Renal cortical epithelial cell (primary cell): ENCODE data around the gene RNF10. TPM values are rescaled to one million over a fixed set of nuclear protein-coding genes. Genes with fewer than 3 reads are reported as not detected.
A peak's percentile ranks its signal among the peaks of the same experiment; 100 is the strongest.
"Not testable (repeated sequence)": the region's sequence is repeated elsewhere in the genome, so short reads cannot be mapped to it uniquely, and the experiment has no call there.

Experiments used
- DNase-seq: peaks from one replicate; pipeline ENCODE4 v3.0.0-alpha.2; 2011; ENCODE audit warnings: low read depth
- total RNA-seq: library from RNA; depleted of rRNA; stranded (reverse); fragments of >200 nt; gene quantifications from 2 replicates; pipeline ENCODE4 v1.2.3, GENCODE V29; 2014

The RNF10 gene
- total RNA-seq = 84.7 and 491 TPM in 2 replicates

- peak; percentile 80 for DNase-seq
These were observed at the start of gene RNF10 for GRCh38 chr12:120534203-120534702. Gene RNF10, plus strand, starts transcription at chr12:120534356. Its CDS starts 456 bp downstream, at chr12:120534812.

- no peak for DNase-seq
These were observed 47.9 kb upstream of the RNF10 start for GRCh38 chr12:120485961-120486881.

DNA sequence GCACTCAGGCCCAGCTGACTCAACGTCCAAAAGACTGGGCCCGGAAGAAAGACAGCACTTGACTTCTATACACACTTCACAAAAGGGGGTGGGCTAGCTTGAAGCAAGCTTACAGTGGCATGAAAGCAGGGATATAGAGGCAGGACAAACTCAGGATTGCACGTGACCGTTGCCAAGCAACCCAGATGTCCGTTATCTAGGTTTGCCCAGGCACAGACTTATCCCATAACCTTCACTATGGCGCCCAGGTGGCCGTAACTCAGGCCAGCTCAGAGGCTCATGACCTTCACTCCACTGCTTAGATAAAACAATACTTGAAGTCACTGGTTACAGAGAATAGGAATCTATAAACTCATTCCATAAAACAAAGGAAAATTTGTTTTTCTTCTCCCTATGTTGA, 46.6 kb upstream of the RNF10 start:
- DNase-seq = not testable (repeated sequence)

DNA sequence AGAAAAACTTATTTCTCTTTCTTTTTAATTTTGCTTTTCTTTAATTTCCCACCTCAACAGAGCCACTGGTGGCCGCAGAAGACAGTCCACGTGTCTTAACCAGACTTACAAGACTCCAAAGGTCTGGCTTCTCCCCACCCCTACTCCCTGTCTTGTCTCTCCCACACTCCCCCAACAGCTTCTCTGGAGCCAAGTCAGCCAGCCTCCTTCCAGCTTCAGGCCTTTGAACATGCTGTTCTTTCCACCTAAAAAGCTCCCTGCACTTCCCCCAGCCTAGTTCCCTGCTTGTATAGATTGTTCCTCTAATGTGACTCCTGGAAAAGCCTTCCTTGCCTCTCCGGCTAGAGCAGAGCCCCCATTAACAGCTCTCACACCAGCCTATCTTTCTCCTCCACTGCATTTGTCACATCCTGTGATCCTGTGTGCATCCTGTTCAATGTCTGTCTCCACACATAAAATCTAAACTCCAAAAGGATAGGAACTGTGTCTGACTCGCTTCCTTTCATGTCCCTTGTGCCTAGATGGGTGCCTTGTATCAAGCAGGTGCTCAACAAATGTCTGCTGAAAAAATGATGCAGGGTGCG, 46.0 kb upstream of the RNF10 start:
- DNase-seq = no peak

- no peak for DNase-seq
These were observed 45.1 kb upstream of the RNF10 start for GRCh38 chr12:120489018-120489417.

GRCh38 chr12:120490325-120490724, 43.8 kb upstream of the RNF10 start:
- no peak for DNase-seq

DNA sequence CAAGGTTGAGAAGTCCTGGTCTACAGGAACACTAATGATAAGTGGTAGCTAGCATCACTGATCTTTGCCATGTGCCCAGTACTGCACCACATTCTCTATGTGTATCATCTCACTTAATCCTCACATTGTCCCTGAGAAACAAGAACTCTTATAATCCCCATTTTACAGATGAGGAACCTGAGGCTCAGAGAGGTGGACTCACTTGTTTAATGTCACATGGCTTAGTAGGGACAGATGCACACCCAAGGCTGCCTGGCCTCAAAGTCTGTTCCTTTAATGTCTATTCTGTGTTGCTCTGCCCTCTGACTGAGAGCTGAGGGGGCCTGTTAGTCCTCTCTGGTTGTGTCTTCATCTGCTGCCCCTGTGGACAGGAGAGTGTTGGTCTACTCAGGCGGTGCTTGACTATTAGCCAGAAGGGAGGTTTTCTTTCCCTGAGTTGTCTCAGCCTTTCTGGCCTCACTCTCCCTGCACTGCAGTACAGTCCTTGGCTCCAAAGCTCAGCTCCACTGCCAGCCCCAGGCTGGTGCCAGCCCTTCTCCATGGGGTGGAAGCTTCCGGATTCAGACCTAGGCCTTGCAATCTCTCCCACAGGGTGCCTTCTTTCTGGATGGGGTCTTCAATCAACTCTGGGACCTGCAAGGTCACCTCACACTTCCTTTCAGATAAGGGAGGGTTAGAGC, 43.2 kb upstream of the RNF10 start:
- no peak for DNase-seq

DNA sequence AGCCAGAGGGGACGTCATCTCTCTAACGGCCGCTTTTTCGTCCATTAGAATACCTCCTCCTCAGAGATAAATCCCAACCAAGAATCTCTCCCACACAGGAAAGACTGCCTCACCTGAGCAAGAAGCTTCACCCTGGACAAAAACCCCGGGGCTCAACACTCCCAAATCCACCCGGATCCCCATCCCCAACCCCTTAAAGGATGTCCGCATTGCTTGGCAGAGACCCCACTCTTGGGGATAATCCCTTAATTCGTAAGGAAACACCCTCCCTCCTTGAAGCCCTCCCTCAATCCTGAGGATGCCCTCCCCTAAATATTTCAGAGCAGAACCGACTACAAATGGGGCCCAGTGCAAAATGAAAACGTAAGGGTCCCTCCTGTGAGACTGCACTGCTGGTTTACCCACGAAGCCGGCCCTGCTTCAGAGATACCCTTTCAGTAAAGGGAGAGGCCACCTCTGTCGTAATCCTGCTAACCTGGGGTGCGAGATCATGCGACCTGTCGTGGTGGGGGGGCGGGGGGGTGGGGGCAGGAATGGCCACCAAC, 38.9 kb upstream of the RNF10 start:
- DNase-seq = no peak

DNA sequence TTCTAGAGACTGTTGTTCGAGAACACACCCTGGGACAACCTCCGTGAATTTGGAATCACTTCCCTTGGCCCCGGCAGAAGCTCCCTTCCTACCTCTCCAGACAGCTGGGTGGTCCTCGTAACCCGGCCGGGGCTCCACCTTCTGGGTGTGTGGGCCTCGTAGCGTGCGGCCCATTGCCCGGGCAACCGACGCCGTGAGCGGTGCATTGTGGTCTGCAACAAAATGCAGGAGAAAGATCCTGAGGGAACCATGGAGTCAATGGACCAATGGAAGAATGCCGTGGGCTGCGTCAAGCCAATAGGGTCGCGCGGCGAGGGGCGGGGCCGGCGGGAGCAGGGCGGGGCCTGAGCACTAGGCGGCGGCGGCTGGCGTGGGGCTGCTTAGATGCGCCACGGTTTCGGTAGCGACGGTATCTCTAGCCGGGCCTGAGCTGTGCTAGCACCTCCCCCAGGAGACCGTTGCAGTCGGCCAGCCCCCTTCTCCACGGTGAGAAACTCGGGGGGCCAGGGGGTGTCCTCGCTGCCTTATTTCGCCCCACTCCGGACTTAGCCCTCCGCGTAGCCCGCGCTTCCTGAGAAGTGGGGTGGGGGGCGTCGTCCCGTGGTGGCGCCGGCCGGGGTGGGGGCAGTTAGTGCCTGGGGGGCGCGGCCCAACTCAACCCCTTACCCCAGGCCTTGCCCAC, 38.3 kb upstream of the RNF10 start, which contains the start of gene DYNLL1:
TSS of gene DYNLL1 (plus strand) at position 383 of the 682 bp plus-strand sequence. CDS start 309 bp downstream, outside the sequence.
- peak; percentile 87 for DNase-seq

GRCh38 chr12:120496413-120497340, 37.5 kb upstream of the RNF10 start:
- DNase-seq = peak; percentile 22

GRCh38 chr12:120497524-120498150, 36.5 kb upstream of the RNF10 start:
- DNase-seq = no peak

DNA sequence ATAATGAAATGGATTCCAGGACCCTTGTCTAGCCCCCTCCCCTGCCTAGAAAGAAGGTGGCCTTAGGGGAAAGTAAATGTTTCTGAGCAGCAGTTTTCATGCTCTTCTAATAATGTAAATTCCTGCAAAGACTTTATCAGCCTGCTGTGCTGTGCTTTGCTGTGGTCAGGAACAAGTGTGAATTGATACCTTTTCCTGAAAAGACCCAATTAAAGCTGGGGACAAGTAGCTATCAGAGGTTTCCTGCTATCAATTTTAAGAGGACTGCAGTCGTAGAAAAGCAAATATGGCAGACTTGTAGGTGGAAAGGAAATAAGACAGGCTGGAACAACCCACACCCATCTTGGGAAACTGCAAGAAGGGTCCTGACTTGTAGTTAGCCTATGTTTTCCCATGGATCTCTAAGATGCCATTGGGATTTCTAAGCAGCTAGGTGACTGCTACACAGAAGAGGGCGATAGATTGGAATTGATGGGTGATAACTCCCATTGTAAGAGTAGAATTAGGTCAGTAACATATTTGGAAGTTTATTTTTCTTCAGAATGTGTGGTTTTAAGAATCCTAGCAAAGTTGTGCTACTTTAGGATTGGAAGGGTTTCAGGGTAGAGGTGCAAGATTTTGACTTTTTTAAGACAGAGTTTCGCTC, 35.2 kb upstream of the RNF10 start:
- no peak for DNase-seq

DNA sequence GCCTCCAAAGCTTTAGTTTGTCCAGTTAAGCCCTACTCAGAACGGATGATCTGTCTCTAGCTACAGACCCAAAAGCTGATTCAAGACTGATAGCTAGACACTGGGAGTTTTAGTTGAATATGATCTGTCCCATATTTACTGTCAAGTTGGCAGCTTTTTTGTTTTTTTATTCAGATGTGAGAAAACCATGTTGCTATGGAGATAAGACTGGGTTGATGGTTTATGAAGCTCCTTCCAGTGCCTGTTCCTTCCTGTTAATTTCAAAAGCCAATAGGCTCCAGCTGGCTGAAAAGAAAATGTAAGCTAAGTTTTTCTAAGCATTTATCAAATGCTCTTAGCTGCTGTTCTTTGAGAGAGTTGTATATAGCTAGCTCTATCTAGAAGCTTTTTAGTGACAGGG, 33.6 kb upstream of the RNF10 start:
- DNase-seq = no peak

DNA sequence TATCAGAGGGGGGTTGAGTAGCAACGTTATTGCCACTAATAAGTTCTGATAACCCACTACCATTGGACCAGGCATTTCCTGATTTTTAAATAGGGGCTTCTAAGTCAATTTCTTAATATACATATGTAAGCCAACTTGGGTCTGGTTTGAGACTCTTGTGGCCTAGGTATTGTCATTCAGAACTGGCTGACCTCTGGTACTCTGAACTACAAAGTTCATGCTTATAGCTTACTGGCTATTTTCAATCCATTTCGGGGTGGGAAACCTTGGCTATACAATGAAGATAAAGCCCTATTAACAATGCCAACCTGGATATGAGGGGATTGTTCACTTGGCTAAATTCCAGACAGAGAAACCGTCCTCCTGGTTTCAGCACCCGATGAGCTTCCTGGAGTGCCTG, 29.6 kb upstream of the RNF10 start:
- no peak for DNase-seq

GRCh38 chr12:120508537-120508936, 25.6 kb upstream of the RNF10 start:
- DNase-seq = no peak

- DNase-seq = no peak
These were observed 20.2 kb upstream of the RNF10 start for GRCh38 chr12:120514002-120514401.

DNA sequence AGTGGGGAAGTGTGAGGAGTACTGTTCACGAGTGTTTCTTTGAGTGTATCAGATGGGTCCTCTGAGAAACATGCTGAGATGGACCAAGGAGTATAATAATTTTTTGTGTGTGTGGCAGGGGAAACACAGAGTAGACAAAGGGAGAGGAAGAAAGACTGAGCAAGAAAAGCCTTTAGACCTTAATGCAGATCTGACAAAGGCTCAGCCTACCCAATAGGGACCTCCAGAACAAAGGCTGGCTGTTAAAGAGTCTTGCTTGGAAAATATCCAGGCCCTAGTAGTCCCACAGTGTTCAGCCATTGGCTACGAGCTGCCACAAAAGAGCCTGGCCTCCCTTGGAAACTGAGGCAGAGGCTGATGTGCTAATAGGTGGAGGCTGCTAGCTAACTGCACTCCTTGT, 18.7 kb upstream of the RNF10 start:
- DNase-seq = no peak

- DNase-seq = not testable (repeated sequence)
These were observed 14.8 kb upstream of the RNF10 start for GRCh38 chr12:120519324-120519723.

DNA sequence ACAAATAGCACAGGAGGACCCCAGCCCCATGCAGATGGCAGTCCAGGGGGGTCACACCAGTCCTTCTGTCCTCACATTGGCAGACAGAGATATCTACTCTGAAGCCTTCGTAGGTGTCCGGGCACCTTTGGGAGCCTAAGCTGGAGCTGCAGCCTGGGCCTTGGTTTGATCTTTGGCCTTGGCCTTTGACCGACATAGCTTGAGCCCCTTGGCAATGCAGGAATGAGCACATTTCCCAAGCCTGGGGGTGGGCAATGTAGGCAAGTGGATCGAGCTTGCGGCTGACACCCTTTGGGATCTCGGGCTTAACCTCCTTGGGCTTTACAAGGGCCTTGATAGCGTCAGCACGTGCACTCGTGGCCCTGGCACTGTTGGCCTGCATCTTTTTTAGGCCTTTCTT, 11.6 kb upstream of the RNF10 start:
- DNase-seq = no peak
